NB4 (cell line): ENCODE data around the gene ZSCAN22.

Source experiments
- POLR2A ChIP-seq: IDR thresholded peaks from 2 replicates; pipeline ENCODE4 v1.6.1; 2011; ENCODE audit warnings: mild to moderate bottlenecking; ENCODE audit not compliant: insufficient read length; ENCODE audit errors: extremely low read depth
- TF ChIP-seq, protein P1 (sequence below): IDR thresholded peaks from one replicate; pipeline ENCODE4 v1.5.1; 2012; ENCODE audit warnings: low read depth, low read length

GRCh38 chr19:58350871-58351557 is 24.2 kb downstream of the ZSCAN22 start:
- no peak for TF ChIP-seq POLR2A
- TF ChIP-seq, protein P1, sequence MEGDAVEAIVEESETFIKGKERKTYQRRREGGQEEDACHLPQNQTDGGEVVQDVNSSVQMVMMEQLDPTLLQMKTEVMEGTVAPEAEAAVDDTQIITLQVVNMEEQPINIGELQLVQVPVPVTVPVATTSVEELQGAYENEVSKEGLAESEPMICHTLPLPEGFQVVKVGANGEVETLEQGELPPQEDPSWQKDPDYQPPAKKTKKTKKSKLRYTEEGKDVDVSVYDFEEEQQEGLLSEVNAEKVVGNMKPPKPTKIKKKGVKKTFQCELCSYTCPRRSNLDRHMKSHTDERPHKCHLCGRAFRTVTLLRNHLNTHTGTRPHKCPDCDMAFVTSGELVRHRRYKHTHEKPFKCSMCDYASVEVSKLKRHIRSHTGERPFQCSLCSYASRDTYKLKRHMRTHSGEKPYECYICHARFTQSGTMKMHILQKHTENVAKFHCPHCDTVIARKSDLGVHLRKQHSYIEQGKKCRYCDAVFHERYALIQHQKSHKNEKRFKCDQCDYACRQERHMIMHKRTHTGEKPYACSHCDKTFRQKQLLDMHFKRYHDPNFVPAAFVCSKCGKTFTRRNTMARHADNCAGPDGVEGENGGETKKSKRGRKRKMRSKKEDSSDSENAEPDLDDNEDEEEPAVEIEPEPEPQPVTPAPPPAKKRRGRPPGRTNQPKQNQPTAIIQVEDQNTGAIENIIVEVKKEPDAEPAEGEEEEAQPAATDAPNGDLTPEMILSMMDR = no peak
